Activated CD4-positive, alpha-beta T cell treated with anti-CD3 and anti-CD28 coated beads, Interleukin-2, amount 50 U/mL, for 4 hours (primary cell): ENCODE measurements around the gene TUBA1B.

ENCODE experiments used
- DNase-seq, 2 experiments: peaks; one replicate each; pipeline ENCODE4 v3.0.0-alpha.2; 2020

TUBA1B gene

DNA sequence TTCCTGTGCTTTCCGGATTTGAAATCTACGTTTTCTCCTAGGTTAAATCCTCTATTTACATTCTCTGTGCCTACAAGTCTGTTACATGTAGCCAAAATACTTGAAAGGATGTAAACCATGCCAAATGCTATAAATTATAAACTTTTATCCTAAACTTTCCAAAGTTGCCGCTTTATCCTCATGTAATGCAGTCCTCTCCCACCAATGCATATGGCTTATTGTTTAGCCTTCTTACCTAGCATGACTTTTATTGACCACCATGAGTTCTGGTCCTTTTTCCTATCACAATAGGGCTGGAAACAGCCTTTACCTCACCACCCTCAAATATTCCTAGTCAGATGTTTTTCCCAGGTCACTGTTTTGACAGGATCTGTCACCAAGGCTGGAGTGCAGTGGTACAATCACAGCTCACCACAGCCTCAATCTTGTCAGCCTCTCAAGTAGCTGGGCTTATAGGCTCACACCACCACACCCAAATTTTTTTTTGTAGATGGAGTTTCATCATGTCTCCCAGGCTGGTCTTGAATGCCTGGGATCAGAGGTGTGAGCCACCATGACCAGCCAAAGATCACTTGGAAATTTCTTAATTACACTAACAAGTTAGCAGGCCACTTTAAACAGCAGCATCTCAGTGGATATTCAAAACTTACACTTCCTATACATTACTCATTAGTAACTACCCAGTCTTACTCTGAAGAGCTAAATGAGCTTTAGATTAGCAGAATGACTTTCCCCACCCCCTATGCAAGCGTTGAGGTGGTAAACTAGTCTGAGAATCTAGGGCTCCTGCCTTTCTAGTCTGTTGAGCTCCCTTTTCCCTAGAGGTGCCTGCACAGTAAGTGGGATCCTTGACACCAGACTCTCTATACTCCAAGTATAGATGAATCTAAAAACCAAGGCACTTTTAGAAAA is 4.1 kb downstream of the TUBA1B start:
- DNase-seq = no peak

GRCh38 chr12:49121047-49121696 is 10.0 kb downstream of the TUBA1B start:
- no peak for DNase-seq

GRCh38 chr12:49111206-49111605 is 20.0 kb downstream of the TUBA1B start:
- no peak for DNase-seq

GRCh38 chr12:49110464-49111155 is 20.6 kb downstream of the TUBA1B start, which contains the start of gene LMBR1L:
TSS of gene LMBR1L (minus strand) at chr12:49110847. CDS start at chr12:49110555, 292 bp downstream.
- peak; percentile 96 to 97 for DNase-seq

- DNase-seq = no peak
Observed at GRCh38 chr12:49109641-49110463, 21.3 kb downstream of the TUBA1B start.

DNA sequence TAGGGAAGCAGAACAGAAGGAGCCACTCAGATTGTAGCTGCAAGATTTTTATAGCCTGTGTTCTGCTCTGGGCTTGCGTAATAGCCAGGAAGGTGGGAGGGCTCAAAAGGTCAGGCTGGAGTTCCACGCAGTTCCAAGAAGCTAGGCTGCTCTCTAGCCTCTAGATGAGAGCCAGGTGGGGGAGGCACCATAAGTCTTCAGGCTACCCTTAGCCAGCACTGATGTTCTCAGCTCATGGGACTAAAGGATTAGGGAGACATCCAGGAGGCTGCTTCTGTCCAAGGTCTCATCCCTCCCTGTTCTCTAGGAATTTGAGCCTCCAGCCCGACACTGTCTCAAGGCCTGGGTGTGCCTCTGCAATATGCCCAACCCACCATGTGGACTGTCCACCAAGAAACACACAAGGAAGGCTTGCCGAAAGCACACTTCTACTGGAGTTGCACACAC is 22.2 kb downstream of the TUBA1B start:
- no peak for DNase-seq

GRCh38 chr12:49105504-49106084 is 25.6 kb downstream of the TUBA1B start:
- DNase-seq = no peak

DNA sequence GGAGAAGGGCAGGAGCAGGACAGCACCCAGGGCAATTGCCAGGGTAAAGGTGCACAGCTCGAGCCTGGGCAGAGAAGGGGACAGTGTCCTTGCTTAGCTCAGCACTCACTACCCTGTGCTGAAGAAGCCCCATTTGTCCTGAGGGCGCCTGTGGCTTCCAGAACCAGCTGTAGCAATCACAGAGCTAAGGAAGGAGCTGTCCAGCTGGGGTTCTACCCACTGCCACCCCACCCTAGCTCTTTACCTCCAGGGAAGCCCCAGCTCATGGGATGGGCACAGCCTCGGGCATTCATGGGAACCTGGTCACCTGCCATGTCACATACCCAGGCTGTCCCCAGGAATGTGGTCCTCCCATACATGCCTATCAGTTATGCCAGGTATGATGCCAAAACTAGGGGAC is 26.4 kb downstream of the TUBA1B start:
- no peak for DNase-seq

DNA sequence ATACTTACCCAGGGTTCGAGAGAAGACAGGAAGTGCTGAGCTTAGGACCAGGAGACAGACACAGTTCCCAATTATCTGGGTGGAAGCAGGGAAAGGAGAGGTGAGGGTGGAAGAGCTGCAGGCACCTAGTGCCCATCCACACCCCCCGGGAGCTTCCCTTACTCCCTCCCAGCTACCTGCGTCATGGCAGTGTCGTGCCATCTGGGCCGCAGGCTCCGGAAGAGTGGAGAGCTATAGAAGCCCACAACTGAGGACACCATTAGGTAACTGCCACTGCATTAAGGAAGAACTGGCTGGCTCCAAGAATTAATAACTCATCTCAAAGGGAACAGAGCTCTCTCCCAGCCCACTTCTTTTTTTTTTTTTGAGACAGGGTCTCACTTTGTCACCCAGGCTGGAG is 30.8 kb downstream of the TUBA1B start:
- no peak for DNase-seq

DNA sequence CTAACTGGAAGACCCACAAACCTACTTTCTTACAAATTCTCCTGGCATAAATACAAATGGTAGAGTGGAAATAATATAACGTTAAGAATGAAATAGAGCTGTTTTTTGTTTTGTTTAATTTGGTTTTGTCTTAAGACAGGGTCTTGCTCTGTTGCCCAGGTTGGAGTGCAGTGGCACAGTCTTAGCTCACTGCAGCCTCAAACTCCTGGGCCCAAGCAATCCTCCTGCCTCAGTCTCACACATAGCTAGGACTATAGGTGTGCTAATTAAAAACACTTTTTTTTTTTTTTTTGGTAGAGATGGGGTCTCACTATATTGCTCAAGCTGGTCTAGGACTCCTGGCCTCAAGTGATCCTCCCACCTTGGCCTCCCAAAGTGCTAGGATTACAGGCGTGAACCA is 32.5 kb downstream of the TUBA1B start:
- no peak for DNase-seq

GRCh38 chr12:49098035-49098451 is 33.2 kb downstream of the TUBA1B start:
- peak; percentile 62 to 64 for DNase-seq

GRCh38 chr12:49097381-49097780 is 33.8 kb downstream of the TUBA1B start:
- DNase-seq = no peak

DNA sequence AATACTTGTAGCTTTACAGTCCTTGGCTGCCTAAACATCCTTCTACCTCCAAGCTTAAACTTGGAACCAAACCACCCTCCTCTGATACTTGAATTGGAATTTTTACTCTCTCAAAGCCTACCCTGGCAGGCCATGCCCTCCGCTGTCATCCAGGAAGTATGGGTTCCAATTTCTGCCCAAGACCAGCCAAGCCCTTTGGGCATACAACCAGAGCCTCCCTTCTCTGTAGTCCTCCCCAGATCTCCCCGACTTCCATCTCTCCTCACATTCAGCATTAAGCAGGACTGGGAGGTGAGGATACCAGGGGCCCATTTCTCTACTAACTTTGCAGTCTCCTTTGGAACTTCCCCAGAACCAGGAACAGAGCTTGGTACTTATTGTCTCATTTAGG is 36.2 kb downstream of the TUBA1B start:
- DNase-seq = no peak

GRCh38 chr12:49094160-49094974 is 36.8 kb downstream of the TUBA1B start, which contains the start of gene DHH:
TSS of gene DHH (minus strand) at chr12:49094801. CDS start at chr12:49094512, 289 bp downstream.
- DNase-seq = no peak

DNA sequence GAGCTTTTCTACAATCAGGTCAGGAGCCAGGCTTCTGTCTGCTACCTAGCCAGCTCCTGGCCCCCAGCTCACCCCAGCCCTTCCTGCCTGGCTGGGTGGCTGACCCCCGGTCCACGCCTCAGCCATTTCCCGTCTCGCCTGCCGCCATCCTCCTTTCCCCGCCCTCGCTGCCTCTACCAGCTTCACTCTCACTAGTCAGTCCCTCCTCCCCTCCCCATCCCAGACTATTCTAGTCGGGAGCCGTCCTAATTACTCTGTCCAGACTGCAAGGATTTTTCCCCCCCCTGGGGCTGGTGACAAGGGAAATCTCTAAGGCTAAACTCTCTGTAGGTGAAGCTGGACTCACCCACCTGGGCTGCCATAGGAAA is 37.4 kb downstream of the TUBA1B start:
- DNase-seq = no peak

DNA sequence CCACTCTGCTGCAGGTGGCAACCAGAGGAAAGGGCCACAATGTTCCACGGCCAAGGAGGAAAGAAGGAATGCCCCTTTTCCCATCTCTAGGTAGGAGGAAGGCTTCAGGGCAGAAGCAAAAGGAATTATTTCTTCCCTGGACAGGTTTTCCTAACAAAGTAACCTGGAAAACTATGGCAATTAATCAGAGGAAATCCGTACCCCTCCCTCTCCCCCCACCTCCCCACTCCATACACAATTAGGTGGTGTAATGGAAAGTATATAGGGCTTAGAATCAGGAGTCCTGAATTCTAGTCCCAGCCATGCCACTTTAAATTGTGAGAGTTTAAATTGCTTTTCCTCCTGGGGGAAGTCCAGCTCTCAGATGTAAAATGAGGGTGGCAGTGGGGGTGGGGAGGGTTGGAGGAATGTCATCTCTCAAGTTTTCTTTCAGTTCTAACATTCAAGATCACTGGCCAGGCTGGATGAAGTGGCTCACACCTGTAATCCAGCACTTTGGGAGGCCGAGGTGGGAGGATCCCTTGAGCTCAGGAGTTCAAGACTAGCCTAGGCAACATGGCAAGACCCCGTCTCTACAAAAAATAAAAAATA is 38.3 kb downstream of the TUBA1B start:
- DNase-seq = no peak

DNA sequence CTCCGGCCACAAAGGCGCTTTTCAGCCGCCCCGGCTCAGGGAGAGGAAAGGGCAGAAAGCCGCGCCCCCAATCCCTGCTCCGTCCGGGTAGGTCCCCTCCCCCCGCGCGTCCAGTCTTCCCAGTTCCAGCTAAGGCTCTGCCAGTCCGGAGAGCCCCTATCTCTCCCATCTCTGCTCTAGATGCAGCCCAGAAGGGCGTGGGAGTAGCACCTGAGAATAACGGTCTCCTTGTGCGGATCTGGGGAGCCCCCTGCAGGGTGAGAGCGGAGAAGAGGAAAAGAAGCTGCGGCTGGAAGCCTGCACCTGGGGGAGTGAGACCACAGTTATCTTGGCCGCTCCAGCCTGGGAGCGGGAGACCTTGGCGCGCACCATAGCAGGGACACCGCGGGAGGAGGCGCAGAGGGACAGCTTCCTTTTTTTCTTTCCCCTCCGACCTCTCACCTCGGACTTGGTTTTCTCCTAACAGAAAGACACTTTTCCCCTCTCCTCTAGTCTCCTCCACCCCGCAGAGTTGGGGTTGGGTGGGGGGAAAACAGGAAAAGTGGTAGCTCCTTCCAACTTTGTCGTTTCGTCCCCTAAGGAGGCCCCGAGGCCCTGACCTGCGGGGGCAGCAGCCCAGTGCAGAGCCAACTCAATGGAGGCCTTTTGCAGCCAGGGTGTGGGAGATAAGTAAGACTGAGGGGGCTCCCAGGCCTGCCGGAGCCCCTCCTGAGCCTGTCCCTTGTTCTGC is 38.9 kb downstream of the TUBA1B start:
- DNase-seq = peak; percentile 61 to 64

- no peak for DNase-seq
Observed at GRCh38 chr12:49091836-49092085, 39.4 kb downstream of the TUBA1B start.

- DNase-seq = no peak
Observed at GRCh38 chr12:49091056-49091835, 39.9 kb downstream of the TUBA1B start.
